ENCODE measurements around the gene GPC4. TPM values are rescaled to one million over a fixed set of nuclear protein-coding genes. Genes with fewer than 3 reads are reported as not detected.

Gene GPC4
- total and polyA plus RNA-seq, 10 of the 15 experiments (the other 5 are each of a cell fraction or from before 2014, with no cell fraction given), result 0.04 to 5.8 (median 0.13) TPM

- Histone ChIP-seq H3K27me3 (replicated peaks in 1 of 2; ENCODE audit: control insufficient read depth in 2 of 2, insufficient read depth in 2 of 2, low read length in 1 of 2) (no peaks in the 10 kb centered on the region), H3K36me3 (ENCODE audit: control insufficient read depth in 2 of 2, insufficient read depth in 2 of 2, low read length in 1 of 2) (no peaks in the 10 kb centered on the region), H3K4me2 (ENCODE audit: control insufficient read depth, insufficient read depth) (no peak overlapping the region), H3K79me2 (ENCODE audit: control insufficient read depth, insufficient read depth, low read length) (no peaks in the 10 kb centered on the region), H3K27ac (ENCODE audit: control insufficient read depth, insufficient read depth) (no peak overlapping the region), H3K4me1 (ENCODE audit: control insufficient read depth, insufficient read depth, low read length) (no peaks in the 10 kb centered on the region), H4K20me1 (ENCODE audit: control insufficient read depth, insufficient read depth) (no peaks in the 10 kb centered on the region), H3K4me3 (no peak overlapping the region), H3K9me3 (replicated peaks; ENCODE audit: control insufficient read depth, insufficient read depth, low read length) (no peaks in the 10 kb centered on the region; the same call in 2 of the 3 replicates), H2AFZ (ENCODE audit: control insufficient read depth, low read depth, low read length) (no peak overlapping the region), H3K9ac (ENCODE audit: control insufficient read depth, insufficient read depth, low read length) (no peak overlapping the region)
- BruUV-seq (replicated peaks), result no TSS peak
- ATAC-seq (no peak), FAIRE-seq (no peak), DNase-seq (ENCODE audit: low read depth, low spot score) (no peak)
- ChIA-PET CTCF (interaction anchor here (0.6 to 1.5 kb wide), 6 partner anchors 77 to 523 kb away, joined by 3 to 4 read pairs (median 4); no protein-coding TSS in a partner anchor), POLR2A (interaction anchor here (0.6 kb wide), 1 partner anchor 49 kb away, joined by 5 read pairs; no protein-coding TSS in a partner anchor), SMC1A (ENCODE audit: uncharacterized antibody, unreplicated experiment) (interaction anchor here (1.2 to 1.3 kb wide), 2 partner anchors 9 to 17 kb away, joined by 4 to 5 read pairs; no protein-coding TSS in a partner anchor), RAD21 (ENCODE audit: unreplicated experiment) (interaction anchor here (0.6 to 1.1 kb wide), 2 partner anchors 245 to 263 kb away, joined by 3 read pairs; no protein-coding TSS in a partner anchor)
- 34% methylated on average over 5 of the region's 5 CpGs for WGBS (ENCODE audit: insufficient coverage, insufficient replicate concordance, low lambda C conversion rate, missing lambda C conversion rate)
- intact Hi-C loops (cut with micrococcal nuclease; ENCODE audit: unreplicated experiment) (no loop called here), in situ Hi-C loops (cut with MboI) (no loop called here)
- no peak for TF ChIP-seq FOXM1 (IDR thresholded peaks at IDR 0.05; ENCODE audit: low read depth, low read length)
- TF ChIP-seq NFIC (IDR thresholded peaks at IDR 0.05; ENCODE audit: low read depth, low read length), result no peak
- no peak for TF ChIP-seq ZSCAN29 (IDR thresholded peaks at IDR 0.05)
- no peak for TF ChIP-seq DPF2 (IDR thresholded peaks at IDR 0.05)
- TF ChIP-seq CBFB (IDR thresholded peaks at IDR 0.05; ENCODE audit: low read depth), result no peak
- TF ChIP-seq RUNX3 (IDR thresholded peaks at IDR 0.05; ENCODE audit: low read length), result no peak
- TF ChIP-seq, protein P1, sequence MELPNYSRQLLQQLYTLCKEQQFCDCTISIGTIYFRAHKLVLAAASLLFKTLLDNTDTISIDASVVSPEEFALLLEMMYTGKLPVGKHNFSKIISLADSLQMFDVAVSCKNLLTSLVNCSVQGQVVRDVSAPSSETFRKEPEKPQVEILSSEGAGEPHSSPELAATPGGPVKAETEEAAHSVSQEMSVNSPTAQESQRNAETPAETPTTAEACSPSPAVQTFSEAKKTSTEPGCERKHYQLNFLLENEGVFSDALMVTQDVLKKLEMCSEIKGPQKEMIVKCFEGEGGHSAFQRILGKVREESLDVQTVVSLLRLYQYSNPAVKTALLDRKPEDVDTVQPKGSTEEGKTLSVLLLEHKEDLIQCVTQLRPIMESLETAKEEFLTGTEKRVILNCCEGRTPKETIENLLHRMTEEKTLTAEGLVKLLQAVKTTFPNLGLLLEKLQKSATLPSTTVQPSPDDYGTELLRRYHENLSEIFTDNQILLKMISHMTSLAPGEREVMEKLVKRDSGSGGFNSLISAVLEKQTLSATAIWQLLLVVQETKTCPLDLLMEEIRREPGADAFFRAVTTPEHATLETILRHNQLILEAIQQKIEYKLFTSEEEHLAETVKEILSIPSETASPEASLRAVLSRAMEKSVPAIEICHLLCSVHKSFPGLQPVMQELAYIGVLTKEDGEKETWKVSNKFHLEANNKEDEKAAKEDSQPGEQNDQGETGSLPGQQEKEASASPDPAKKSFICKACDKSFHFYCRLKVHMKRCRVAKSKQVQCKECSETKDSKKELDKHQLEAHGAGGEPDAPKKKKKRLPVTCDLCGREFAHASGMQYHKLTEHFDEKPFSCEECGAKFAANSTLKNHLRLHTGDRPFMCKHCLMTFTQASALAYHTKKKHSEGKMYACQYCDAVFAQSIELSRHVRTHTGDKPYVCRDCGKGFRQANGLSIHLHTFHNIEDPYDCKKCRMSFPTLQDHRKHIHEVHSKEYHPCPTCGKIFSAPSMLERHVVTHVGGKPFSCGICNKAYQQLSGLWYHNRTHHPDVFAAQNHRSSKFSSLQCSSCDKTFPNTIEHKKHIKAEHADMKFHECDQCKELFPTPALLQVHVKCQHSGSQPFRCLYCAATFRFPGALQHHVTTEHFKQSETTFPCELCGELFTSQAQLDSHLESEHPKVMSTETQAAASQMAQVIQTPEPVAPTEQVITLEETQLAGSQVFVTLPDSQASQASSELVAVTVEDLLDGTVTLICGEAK (IDR thresholded peaks at IDR 0.05; ENCODE audit: borderline replicate concordance), result no peak
- TF ChIP-seq, protein P2, sequence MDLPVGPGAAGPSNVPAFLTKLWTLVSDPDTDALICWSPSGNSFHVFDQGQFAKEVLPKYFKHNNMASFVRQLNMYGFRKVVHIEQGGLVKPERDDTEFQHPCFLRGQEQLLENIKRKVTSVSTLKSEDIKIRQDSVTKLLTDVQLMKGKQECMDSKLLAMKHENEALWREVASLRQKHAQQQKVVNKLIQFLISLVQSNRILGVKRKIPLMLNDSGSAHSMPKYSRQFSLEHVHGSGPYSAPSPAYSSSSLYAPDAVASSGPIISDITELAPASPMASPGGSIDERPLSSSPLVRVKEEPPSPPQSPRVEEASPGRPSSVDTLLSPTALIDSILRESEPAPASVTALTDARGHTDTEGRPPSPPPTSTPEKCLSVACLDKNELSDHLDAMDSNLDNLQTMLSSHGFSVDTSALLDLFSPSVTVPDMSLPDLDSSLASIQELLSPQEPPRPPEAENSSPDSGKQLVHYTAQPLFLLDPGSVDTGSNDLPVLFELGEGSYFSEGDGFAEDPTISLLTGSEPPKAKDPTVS (IDR thresholded peaks at IDR 0.05; ENCODE audit: low read depth, low read length), result no peak
- no peak for TF ChIP-seq MTA2 (IDR thresholded peaks at IDR 0.05; ENCODE audit: low read depth)
- no peak for TF ChIP-seq PAX5 (IDR thresholded peaks at IDR 0.05; ENCODE audit: borderline replicate concordance, low read depth, low read length)
- TF ChIP-seq LARP7 (IDR thresholded peaks at IDR 0.05), result no peak
- no peak for TF ChIP-seq HDAC6 (IDR thresholded peaks at IDR 0.05; ENCODE audit: unreplicated experiment)
- TF ChIP-seq, protein P3, sequence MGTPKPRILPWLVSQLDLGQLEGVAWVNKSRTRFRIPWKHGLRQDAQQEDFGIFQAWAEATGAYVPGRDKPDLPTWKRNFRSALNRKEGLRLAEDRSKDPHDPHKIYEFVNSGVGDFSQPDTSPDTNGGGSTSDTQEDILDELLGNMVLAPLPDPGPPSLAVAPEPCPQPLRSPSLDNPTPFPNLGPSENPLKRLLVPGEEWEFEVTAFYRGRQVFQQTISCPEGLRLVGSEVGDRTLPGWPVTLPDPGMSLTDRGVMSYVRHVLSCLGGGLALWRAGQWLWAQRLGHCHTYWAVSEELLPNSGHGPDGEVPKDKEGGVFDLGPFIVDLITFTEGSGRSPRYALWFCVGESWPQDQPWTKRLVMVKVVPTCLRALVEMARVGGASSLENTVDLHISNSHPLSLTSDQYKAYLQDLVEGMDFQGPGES (IDR thresholded peaks at IDR 0.05), result no peak
- no peak for TF ChIP-seq ELK1 (IDR thresholded peaks at IDR 0.05; ENCODE audit: low read depth, low read length)
These were observed 164.8 kb downstream of the GPC4 start for GRCh38 chrX:133250184-133251100.
